Measurements from ENCODE around the gene VIPR2. TPM values are rescaled to one million over a fixed set of nuclear protein-coding genes. Genes with fewer than 3 reads are reported as not detected.

VIPR2 gene
- total and polyA plus RNA-seq, 2 of the 13 experiments (the other 11 are each of a cell fraction or from before 2014, with no cell fraction given): not detected

- TF ChIP-seq THAP9 (CRISPR knock-in tag; IDR thresholded peaks at IDR 0.05; ENCODE audit: borderline replicate concordance): no peak
- TF ChIP-seq CEBPB (IDR thresholded peaks at IDR 0.05; ENCODE audit: borderline replicate concordance, low read depth, low read length): no peak
- TF ChIP-seq RBM39 (IDR thresholded peaks at IDR 0.05; ENCODE audit: low read depth, low read length, poor library complexity, severe bottlenecking): no peak
- no peak for TF ChIP-seq ZNF670 (CRISPR knock-in tag; IDR thresholded peaks at IDR 0.05; ENCODE audit: borderline replicate concordance)
- no peak for TF ChIP-seq POLR2G (IDR thresholded peaks at IDR 0.05; ENCODE audit: low read depth, low read length)
- no peak for TF ChIP-seq MAFG (CRISPR knock-in tag; IDR thresholded peaks at IDR 0.05)
- TF ChIP-seq ARNT (IDR thresholded peaks at IDR 0.05): no peak
- no peak for TF ChIP-seq NFATC3 (CRISPR knock-in tag; IDR thresholded peaks at IDR 0.05)
- TF ChIP-seq ATF5 (CRISPR knock-in tag; IDR thresholded peaks at IDR 0.05; ENCODE audit: low read depth): no peak
- TF ChIP-seq DBP (CRISPR knock-in tag; IDR thresholded peaks at IDR 0.05; ENCODE audit: not compliant biosample characterization): no peak
- no peak for TF ChIP-seq SIX4 (CRISPR knock-in tag; IDR thresholded peaks at IDR 0.05)
Observed at GRCh38 chr7:159061209-159061608, 83.5 kb downstream of the VIPR2 start (continued).
